IMR-90 (cell line): ENCODE data around the gene KRTAP5-3. TPM values are rescaled to one million over a fixed set of nuclear protein-coding genes. Genes with fewer than 3 reads are reported as not detected.

Experiments
- ATAC-seq: fragments of 200-7000 bp; cut with Tn5 transposase; 2 replicates; pipeline ENCODE4 v1.9.1; 2020; ENCODE audit warnings: low read depth, mild to moderate bottlenecking, moderate library complexity
- BruUV-seq: library from RNA; stranded (reverse); fragments of 400-500 nt; replicated peaks from 2 replicates; lab custom pipeline; 2021; lab: Mats Ljungman, UMichigan
- CTCF ChIA-PET: fragments of 300-600 bp; formaldehyde crosslinking; extraction: SDS; loops from one replicate; lab custom pipeline; 2021; ENCODE audit warnings: antibody characterized with exemption; lab: Yijun Ruan, JAX
- POLR2A ChIA-PET: fragments of 300-600 bp; sonication (Branson Sonifier 250); formaldehyde crosslinking; loops from one replicate; lab custom pipeline; 2022; ENCODE audit warnings: antibody characterized with exemption; ENCODE audit not compliant: unreplicated experiment; lab: Charles Lee
- DNase-seq: peaks from one replicate; pipeline ENCODE4 v3.0.0; 2013
- H2AFZ ChIP-seq: replicated peaks from 2 replicates; pipeline ENCODE3; 2013; ENCODE audit warnings: low read length, mild to moderate bottlenecking; ENCODE audit not compliant: poor library complexity
- H2AK5ac ChIP-seq: 2 replicates; pipeline ENCODE4 v1.6.1; 2013; ENCODE audit warnings: low read depth, low read length, inconsistent platforms
- H2AK9ac ChIP-seq: replicated peaks from 2 replicates; pipeline ENCODE3; 2013; ENCODE audit warnings: mild to moderate bottlenecking, low read depth, low read length, moderate library complexity; ENCODE audit not compliant: poor library complexity
- H2BK120ac ChIP-seq: 2 replicates; pipeline ENCODE4 v1.6.1; 2013; ENCODE audit warnings: low read depth, low read length, inconsistent platforms
- H2BK15ac ChIP-seq: 3 replicates; pipeline ENCODE4 v1.6.1; 2013; ENCODE audit warnings: low read depth, low read length, inconsistent platforms
- H2BK20ac ChIP-seq: 2 replicates; pipeline ENCODE4 v1.6.1; 2013; ENCODE audit warnings: low read depth, mild to moderate bottlenecking, inconsistent platforms, low read length, moderate library complexity
- H2BK5ac ChIP-seq: 2 replicates; pipeline ENCODE4 v1.6.1; 2013; ENCODE audit warnings: mild to moderate bottlenecking, low read depth, low read length, inconsistent platforms; ENCODE audit not compliant: poor library complexity, severe bottlenecking
- H3K14ac ChIP-seq: replicated peaks from 2 replicates; pipeline ENCODE4 v1.6.1; 2013; ENCODE audit warnings: low read depth, low read length, inconsistent platforms
- H3K18ac ChIP-seq: 2 replicates; pipeline ENCODE4 v1.6.1; 2013; ENCODE audit warnings: low read depth, low read length, control low read depth
- H3K23ac ChIP-seq: 2 replicates; pipeline ENCODE4 v1.6.1; 2013; ENCODE audit warnings: low read depth, low read length, inconsistent platforms
- H3K27ac ChIP-seq: 2 replicates; pipeline ENCODE4 v1.5.1; 2013; ENCODE audit warnings: mild to moderate bottlenecking, control low read depth, low read length; ENCODE audit not compliant: insufficient read depth
- H3K27me3 ChIP-seq: 2 replicates; pipeline ENCODE4 v1.6.1; 2013; ENCODE audit warnings: low read length; ENCODE audit not compliant: control insufficient read depth, insufficient read depth
- H3K36me3 ChIP-seq: 2 replicates; pipeline ENCODE4 v1.6.1; 2013; ENCODE audit warnings: low read length, mixed read lengths; ENCODE audit not compliant: control insufficient read depth, insufficient read depth
- H3K4ac ChIP-seq: 2 replicates; pipeline ENCODE4 v1.6.1; 2013; ENCODE audit warnings: low read depth, low read length, inconsistent platforms
- H3K4me1 ChIP-seq: 2 replicates; pipeline ENCODE4 v1.6.1; 2013; ENCODE audit warnings: low read length, mixed read lengths; ENCODE audit not compliant: control insufficient read depth, insufficient read depth
- H3K4me2 ChIP-seq: 2 replicates; pipeline ENCODE4 v1.6.1; 2013; ENCODE audit warnings: low read depth, mild to moderate bottlenecking, control low read depth, low read length, moderate library complexity
- H3K4me3 ChIP-seq: 2 replicates; pipeline ENCODE4 v1.5.1; 2013; ENCODE audit warnings: low read depth, mild to moderate bottlenecking, control low read depth, low read length, moderate library complexity; ENCODE audit not compliant: insufficient read depth
- H3K56ac ChIP-seq: 2 replicates; pipeline ENCODE4 v1.6.1; 2013; ENCODE audit warnings: low read length, inconsistent platforms; ENCODE audit not compliant: insufficient read depth; ENCODE audit errors: extremely low read depth
- H3K79me1 ChIP-seq, 2 experiments: 2 replicates each; pipeline ENCODE4 v1.6.1; 2013; ENCODE audit warnings: low read length in 2 of 2, inconsistent platforms in 1 of 2, low read depth in 1 of 2
- H3K9ac ChIP-seq: 2 replicates; pipeline ENCODE4 v1.6.1; 2013; ENCODE audit warnings: low read depth, low read length, control low read depth
- H3K9me1 ChIP-seq: 2 replicates; pipeline ENCODE4 v1.6.1; 2013; ENCODE audit warnings: low read length, inconsistent platforms; ENCODE audit not compliant: insufficient read depth
- H3K9me3 ChIP-seq: 2 replicates; pipeline ENCODE4 v1.6.1; 2013; ENCODE audit warnings: low read length; ENCODE audit not compliant: control insufficient read depth, insufficient read depth
- H4K20me1 ChIP-seq: 2 replicates; pipeline ENCODE4 v1.6.1; 2013; ENCODE audit warnings: low read length, inconsistent platforms; ENCODE audit not compliant: insufficient read depth
- H4K5ac ChIP-seq: 2 replicates; pipeline ENCODE4 v1.6.1; 2013; ENCODE audit warnings: mild to moderate bottlenecking, low read depth, low read length, control low read depth
- H4K8ac ChIP-seq, 2 experiments: 2 replicates each; pipeline ENCODE4 v1.6.1; 2013; ENCODE audit warnings: low read depth in 2 of 2, low read length in 2 of 2, control low read depth in 1 of 2, inconsistent platforms in 1 of 2
- H4K91ac ChIP-seq: 2 replicates; pipeline ENCODE4 v1.6.1; 2013; ENCODE audit warnings: low read depth, low read length, inconsistent platforms; ENCODE audit not compliant: insufficient read depth
- MAFK ChIP-seq: IDR thresholded peaks from 2 replicates; pipeline ENCODE4 v1.6.1; 2012; ENCODE audit warnings: low read depth, low read length, improper control_type of control experiment
- whole genome bisulfite sequencing, 2 experiments: methylation state at CpG; one replicate each; pipeline versions ENCODE4 v1.1.5 to v1.1.7; 2013; ENCODE audit warnings: missing lambda C conversion rate in 2 of 2; ENCODE audit not compliant: insufficient read length in 1 of 2; ENCODE audit errors: extremely low coverage in 2 of 2; 5-methylcytosine and 5-hydroxymethylcytosine counted together
- dilution Hi-C: fragments of 300-500 bp; cut with HindIII; formaldehyde crosslinking; loops from one replicate; pipeline ENCODE4 v1.14.3; 2018; ENCODE audit warnings: low sequenced_read_pairs; ENCODE audit not compliant: unreplicated experiment
- in situ Hi-C: fragments of 300-500 bp; cut with MboI; formaldehyde crosslinking; loops from 3 replicates; pipeline ENCODE4 v1.14.3; 2019; ENCODE audit warnings: low sequenced_read_pairs, inconsistent platforms, mixed read lengths
- intact Hi-C: fragments of 100-400 bp; cut with micrococcal nuclease; formaldehyde crosslinking; loops from 2 replicates; pipeline ENCODE4 v1.10.0; 2022
- polyA plus RNA-seq, 3 experiments: library from polyadenylated mRNA; depleted of rRNA; stranded (reverse); fragments of >200 nt; gene quantifications; 2 replicates each; pipeline ENCODE4 v1.2.3, GENCODE V29; 2012; ENCODE audit warnings: low replicate concordance in 1 of 3
- total RNA-seq: library from RNA; depleted of rRNA; stranded (reverse); fragments of >200 nt; gene quantifications from 2 replicates; pipeline ENCODE4 v1.2.3, GENCODE V29; 2012

The KRTAP5-3 gene
- total and polyA plus RNA-seq, 2 of the 4 experiments (the other 2 are of a cell fraction): not detected

DNA sequence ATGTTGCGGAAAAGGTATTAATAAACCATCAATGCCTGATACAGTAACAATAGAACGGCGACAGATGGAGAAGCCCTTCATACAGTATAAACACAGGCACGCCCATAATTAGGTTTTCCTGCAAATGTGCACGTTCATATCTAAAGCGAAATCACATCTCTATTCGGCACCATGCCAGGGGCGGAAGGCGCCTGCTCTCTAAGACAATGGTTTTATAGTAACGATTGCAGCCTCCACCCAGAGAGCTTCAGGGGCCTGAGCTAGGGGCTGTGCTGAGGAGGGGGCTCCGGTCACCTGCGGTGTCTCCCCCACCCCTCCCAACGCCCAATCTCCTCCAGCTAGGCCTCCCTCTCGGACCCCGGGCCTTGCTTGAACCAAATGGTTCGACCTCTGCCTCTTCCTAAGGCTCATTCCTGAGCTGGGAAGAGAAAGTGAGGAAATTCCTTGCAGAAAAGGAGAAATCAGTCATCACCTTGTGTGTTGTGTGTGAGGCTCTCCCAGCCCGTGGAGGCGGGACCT, 30.9 kb upstream of the KRTAP5-3 start:
- DNase-seq (no peak), ATAC-seq (no peak)
- Histone ChIP-seq H4K5ac (no peak overlapping the region), H3K18ac (no peak overlapping the region), H3K4me1 (no peaks in the 10 kb centered on the region), H2AFZ (no peak overlapping the region), H2BK120ac (no peak overlapping the region), H3K4ac (no peak overlapping the region), H3K79me1 (no peaks in the 10 kb centered on the region), H4K91ac (no peak overlapping the region), H3K9ac (no peak overlapping the region), H3K4me2 (no peak overlapping the region), H3K4me3 (no peak overlapping the region), H3K56ac (no peak overlapping the region), H3K27me3 (peaks cover 54% of the 10 kb centered on the region), H4K8ac (no peak overlapping the region), H3K14ac (no peak overlapping the region), H3K9me1 (no peaks in the 10 kb centered on the region), H2BK20ac (no peak overlapping the region), H2AK9ac (no peak overlapping the region), H4K20me1 (no peaks in the 10 kb centered on the region), H3K23ac (no peak overlapping the region), H2BK15ac (no peak overlapping the region), H2AK5ac (no peak overlapping the region), H3K9me3 (no peaks in the 10 kb centered on the region), H3K27ac (no peak overlapping the region), H2BK5ac (no peak overlapping the region), H3K36me3 (no peaks in the 10 kb centered on the region)
- in situ Hi-C loops: no loop called here
- CTCF ChIA-PET: interaction anchor here (1.4 to 1.9 kb wide), 3 partner anchors 11 to 26 kb away, joined by 3 to 6 read pairs (median 3); no protein-coding TSS in a partner anchor
- TF ChIP-seq MAFK: no peak
- no TSS peak for BruUV-seq
- POLR2A ChIA-PET: no interaction called here
- intact Hi-C loops: no loop called here
- dilution Hi-C loops: no loop called here
- 58% methylated on average over 2 of the region's 18 CpGs; no CpG with 5 or more reads in 1 of the 2 experiments for WGBS, 2 experiments
